A549 (cell line): ENCODE results near the gene FBXO34.

Experiments used
- CEBPB ChIP-seq, 2 experiments: fragments of >200 bp in 1 of 2; sonication (Bioruptor Twin) in 1 of 2; formaldehyde crosslinking in 1 of 2; IDR thresholded peaks; 2 replicates each; pipeline ENCODE4 v1.6.1; 2012 to 2016
- EP300 ChIP-seq, 2 experiments: fragments of >200 bp; sonication (Bioruptor Twin); formaldehyde crosslinking; IDR thresholded peaks; 2 replicates in 1 of 2; 3 replicates in 1 of 2; pipeline ENCODE4 v1.6.1; 2016 to 2017
- HDAC2 ChIP-seq: fragments of 200-600 bp; sonication (generic); IDR thresholded peaks from 2 replicates; pipeline ENCODE4 v1.6.1; 2016
- KDM1A ChIP-seq: fragments of 200-600 bp; sonication (generic); IDR thresholded peaks from 2 replicates; pipeline ENCODE4 v1.6.1; 2016; ENCODE audit warnings: low read depth, mild to moderate bottlenecking
- MAX ChIP-seq: IDR thresholded peaks from 2 replicates; pipeline ENCODE4 v1.6.1; 2012
- MYC ChIP-seq: IDR thresholded peaks from 2 replicates; pipeline ENCODE4 v1.6.1; 2012; ENCODE audit warnings: mild to moderate bottlenecking, inconsistent platforms, low read length, improper control_type of control experiment, borderline replicate concordance
- NFE2L2 ChIP-seq: fragments of 150-350 bp; conservative IDR thresholded peaks from 2 replicates; pipeline ENCODE4 v1.6.1; 2014; ENCODE audit warnings: low read length
- PHF8 ChIP-seq: fragments of 200-600 bp; sonication (generic); IDR thresholded peaks from 2 replicates; pipeline ENCODE4 v1.6.1; 2016; ENCODE audit warnings: low read depth, mild to moderate bottlenecking, antibody characterized with exemption, moderate library complexity, borderline replicate concordance
- POLR2A ChIP-seq: IDR thresholded peaks from 2 replicates; pipeline ENCODE4 v1.6.1; 2012; ENCODE audit warnings: mild to moderate bottlenecking, low read length
- TF ChIP-seq, protein P1 (sequence below): fragments of >200 bp; sonication (Bioruptor Twin); formaldehyde crosslinking; IDR thresholded peaks from 3 replicates; pipeline ENCODE4 v1.5.1; 2016
- TF ChIP-seq, protein P2 (sequence below): fragments of 250-450 bp; sonication (Bioruptor Pico); IDR thresholded peaks from 2 replicates; pipeline ENCODE4 v1.5.0; 2021; ENCODE audit warnings: mild to moderate bottlenecking, moderate library complexity, borderline replicate concordance
- TF ChIP-seq, protein P3 (sequence below): IDR thresholded peaks from 2 replicates; pipeline ENCODE4 v1.6.1; 2012; ENCODE audit warnings: low read depth, borderline replicate concordance
- TF ChIP-seq, protein P4 (sequence below): fragments of 150-350 bp; IDR thresholded peaks from 2 replicates; pipeline ENCODE4 v1.6.1; 2014; ENCODE audit warnings: low read depth, mild to moderate bottlenecking, low read length

DNA sequence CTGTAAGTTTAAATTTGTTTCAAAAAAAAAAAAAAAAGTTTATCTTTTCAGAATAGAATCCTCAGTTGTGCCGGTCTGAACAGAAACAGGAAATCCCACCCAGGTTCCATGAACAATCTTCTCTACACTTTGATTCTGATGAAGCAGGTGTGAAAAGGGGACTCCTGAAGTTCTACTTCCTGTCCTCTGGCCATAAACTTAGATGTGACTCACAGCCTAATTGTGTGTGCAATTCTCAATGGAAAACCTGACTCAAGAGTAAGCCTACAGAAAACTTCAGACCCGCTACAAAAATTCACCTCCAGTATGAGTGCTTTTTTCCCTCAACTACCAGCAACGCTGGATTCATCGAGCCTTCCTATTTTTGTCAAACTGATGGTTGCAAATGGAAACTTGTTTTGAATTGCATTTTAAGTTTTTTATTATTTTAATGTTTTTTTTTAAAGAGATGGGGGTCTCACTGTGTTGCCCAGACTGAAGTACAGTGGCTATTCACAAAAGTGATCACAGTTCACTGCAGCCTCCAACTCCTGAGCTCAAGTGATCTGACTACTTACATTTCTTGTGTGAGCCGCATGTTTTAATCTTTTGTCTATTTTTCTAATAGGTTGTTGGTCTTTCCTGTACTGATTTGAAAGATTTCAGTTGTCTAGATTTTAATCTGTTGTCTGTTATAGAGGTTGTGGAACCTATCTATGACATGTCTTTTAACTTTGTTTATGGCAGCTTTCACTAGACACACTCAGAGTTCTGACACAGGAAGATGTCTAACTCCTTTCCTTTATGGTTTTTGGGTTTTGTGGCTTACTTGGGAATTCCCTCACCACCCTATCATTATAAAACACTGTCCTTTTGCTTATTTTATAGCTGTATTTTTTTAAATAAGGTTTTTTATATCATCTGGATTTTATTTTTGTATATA, 102.8 kb downstream of the FBXO34 start:
- TF ChIP-seq KDM1A (no peak), POLR2A (no peak), MAX (no peak), NFE2L2 (no peak), HDAC2 (no peak), MYC (no peak), CEBPB (IDR thresholded peaks at IDR 0.05) (no peak), EP300 (IDR thresholded peaks at IDR 0.05) (no peak), PHF8 (no peak)
- TF ChIP-seq, protein P1, sequence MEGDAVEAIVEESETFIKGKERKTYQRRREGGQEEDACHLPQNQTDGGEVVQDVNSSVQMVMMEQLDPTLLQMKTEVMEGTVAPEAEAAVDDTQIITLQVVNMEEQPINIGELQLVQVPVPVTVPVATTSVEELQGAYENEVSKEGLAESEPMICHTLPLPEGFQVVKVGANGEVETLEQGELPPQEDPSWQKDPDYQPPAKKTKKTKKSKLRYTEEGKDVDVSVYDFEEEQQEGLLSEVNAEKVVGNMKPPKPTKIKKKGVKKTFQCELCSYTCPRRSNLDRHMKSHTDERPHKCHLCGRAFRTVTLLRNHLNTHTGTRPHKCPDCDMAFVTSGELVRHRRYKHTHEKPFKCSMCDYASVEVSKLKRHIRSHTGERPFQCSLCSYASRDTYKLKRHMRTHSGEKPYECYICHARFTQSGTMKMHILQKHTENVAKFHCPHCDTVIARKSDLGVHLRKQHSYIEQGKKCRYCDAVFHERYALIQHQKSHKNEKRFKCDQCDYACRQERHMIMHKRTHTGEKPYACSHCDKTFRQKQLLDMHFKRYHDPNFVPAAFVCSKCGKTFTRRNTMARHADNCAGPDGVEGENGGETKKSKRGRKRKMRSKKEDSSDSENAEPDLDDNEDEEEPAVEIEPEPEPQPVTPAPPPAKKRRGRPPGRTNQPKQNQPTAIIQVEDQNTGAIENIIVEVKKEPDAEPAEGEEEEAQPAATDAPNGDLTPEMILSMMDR, result no peak
- TF ChIP-seq, protein P2, sequence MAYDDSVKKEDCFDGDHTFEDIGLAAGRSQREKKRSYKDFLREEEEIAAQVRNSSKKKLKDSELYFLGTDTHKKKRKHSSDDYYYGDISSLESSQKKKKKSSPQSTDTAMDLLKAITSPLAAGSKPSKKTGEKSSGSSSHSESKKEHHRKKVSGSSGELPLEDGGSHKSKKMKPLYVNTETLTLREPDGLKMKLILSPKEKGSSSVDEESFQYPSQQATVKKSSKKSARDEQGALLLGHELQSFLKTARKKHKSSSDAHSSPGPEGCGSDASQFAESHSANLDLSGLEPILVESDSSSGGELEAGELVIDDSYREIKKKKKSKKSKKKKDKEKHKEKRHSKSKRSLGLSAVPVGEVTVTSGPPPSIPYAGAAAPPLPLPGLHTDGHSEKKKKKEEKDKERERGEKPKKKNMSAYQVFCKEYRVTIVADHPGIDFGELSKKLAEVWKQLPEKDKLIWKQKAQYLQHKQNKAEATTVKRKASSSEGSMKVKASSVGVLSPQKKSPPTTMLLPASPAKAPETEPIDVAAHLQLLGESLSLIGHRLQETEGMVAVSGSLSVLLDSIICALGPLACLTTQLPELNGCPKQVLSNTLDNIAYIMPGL (CRISPR knock-in tag), result no peak
- TF ChIP-seq, protein P3, sequence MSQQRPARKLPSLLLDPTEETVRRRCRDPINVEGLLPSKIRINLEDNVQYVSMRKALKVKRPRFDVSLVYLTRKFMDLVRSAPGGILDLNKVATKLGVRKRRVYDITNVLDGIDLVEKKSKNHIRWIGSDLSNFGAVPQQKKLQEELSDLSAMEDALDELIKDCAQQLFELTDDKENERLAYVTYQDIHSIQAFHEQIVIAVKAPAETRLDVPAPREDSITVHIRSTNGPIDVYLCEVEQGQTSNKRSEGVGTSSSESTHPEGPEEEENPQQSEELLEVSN, result no peak
- TF ChIP-seq, protein P4, sequence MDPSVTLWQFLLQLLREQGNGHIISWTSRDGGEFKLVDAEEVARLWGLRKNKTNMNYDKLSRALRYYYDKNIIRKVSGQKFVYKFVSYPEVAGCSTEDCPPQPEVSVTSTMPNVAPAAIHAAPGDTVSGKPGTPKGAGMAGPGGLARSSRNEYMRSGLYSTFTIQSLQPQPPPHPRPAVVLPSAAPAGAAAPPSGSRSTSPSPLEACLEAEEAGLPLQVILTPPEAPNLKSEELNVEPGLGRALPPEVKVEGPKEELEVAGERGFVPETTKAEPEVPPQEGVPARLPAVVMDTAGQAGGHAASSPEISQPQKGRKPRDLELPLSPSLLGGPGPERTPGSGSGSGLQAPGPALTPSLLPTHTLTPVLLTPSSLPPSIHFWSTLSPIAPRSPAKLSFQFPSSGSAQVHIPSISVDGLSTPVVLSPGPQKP, result no peak
